Measurements from ENCODE around the gene CNKSR3. TPM values are rescaled to one million over a fixed set of nuclear protein-coding genes. Genes with fewer than 3 reads are reported as not detected.

CNKSR3 gene
- total RNA-seq, 1 experiment from 2014 or later = 14.7 TPM

GRCh38 chr6:154471609-154472362 lies 38.7 kb downstream of the CNKSR3 start:
- Histone ChIP-seq H3K9me3 (replicated peaks) (peaks cover 4% of the 10 kb centered on the region; the same call in 1 of the 2 replicates), H3K4me3 (no peak overlapping the region), H3K27ac (no peak overlapping the region), H3K36me3 (no peaks in the 10 kb centered on the region), H3K4me1 (replicated peaks) (peaks cover 12% of the 10 kb centered on the region), H3K27me3 (replicated peaks) (no peaks in the 10 kb centered on the region)
- DNase-seq (ENCODE audit: low read depth in 1 of 2, low spot score in 2 of 2) = no peak

DNA sequence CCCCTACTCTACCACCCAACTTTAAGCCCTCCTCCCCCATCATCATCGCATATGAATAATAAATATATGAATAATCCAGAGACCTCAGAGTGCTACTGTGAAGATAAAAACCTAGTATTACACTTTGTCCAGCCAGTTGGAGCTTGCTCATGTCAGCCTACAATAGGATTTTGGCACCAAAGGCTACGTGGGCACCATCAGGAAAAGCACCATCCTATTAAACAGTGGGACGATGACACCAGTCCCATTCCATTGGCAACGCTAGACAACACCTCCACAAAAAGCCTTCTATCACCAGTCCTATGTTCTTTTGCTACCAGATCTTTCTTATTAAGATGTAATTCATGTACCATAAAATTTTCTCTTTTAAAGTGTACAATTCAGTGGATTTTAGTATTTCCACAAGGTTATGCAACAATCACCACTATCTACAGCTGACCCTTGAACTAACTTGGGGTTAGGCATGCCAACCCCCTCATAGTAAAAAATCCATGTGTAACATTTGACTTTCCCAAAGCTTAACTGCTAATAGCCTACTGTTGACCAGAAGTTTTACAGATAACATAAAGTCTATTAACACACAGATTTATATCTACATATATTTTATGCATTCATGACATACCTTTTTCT lies 41.1 kb downstream of the CNKSR3 start:
- Histone ChIP-seq H3K4me3 (no peak overlapping the region), H3K4me1 (replicated peaks) (peaks cover 2% of the 10 kb centered on the region), H3K27me3 (replicated peaks) (no peaks in the 10 kb centered on the region), H3K9me3 (replicated peaks) (peaks cover 4% of the 10 kb centered on the region; the same call in 1 of the 2 replicates), H3K36me3 (no peaks in the 10 kb centered on the region), H3K27ac (no peak overlapping the region)
- no peak for DNase-seq (ENCODE audit: low read depth in 1 of 2, low spot score in 2 of 2)

GRCh38 chr6:154468760-154469159 lies 41.7 kb downstream of the CNKSR3 start:
- H3K9me3 ChIP-seq (replicated peaks) = peaks cover 4% of the 10 kb centered on the region; the same call in 1 of the 2 replicates

GRCh38 chr6:154466971-154467679 lies 43.4 kb downstream of the CNKSR3 start:
- H3K9me3 ChIP-seq (replicated peaks) = peaks cover 4% of the 10 kb centered on the region; the same call in 1 of the 2 replicates
- H3K4me1 ChIP-seq (replicated peaks) = peaks cover 6% of the 10 kb centered on the region
- no peaks in the 10 kb centered on the region for H3K27me3 ChIP-seq (replicated peaks)
- DNase-seq (ENCODE audit: low read depth in 1 of 2, low spot score in 2 of 2) = no peak
- no peak overlapping the region for H3K27ac ChIP-seq
- H3K36me3 ChIP-seq = no peaks in the 10 kb centered on the region
- H3K4me3 ChIP-seq = no peak overlapping the region

More at GRCh38 chr6:154468760-154469159, 41.7 kb downstream of the CNKSR3 start:
- Histone ChIP-seq H3K4me3 (no peak overlapping the region), H3K27ac (no peak overlapping the region), H3K4me1 (replicated peaks) (no peaks in the 10 kb centered on the region), H3K36me3 (no peaks in the 10 kb centered on the region), H3K27me3 (replicated peaks) (no peaks in the 10 kb centered on the region)
- no peak for DNase-seq (ENCODE audit: low read depth in 1 of 2, low spot score in 2 of 2)

DNA sequence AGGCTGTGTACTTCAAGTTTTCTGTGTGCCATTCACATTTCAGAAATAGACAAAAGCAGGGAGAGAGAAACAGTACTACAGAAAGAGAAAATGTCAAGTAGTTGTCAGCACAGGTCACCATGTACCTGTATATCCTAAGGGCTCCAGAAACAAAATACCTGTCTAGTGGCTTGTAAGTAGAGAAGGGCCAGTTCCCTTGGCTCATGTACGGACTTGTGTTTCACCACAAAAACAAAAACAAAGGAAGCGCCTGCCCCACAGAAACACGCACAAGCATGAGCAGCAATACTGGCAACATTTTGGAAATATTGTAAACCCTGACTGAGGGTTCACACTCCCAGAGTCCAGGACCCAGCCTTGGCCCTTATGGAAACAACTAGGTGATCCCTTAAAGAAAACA lies 44.3 kb downstream of the CNKSR3 start:
- no peak overlapping the region for H3K4me3 ChIP-seq
- no peaks in the 10 kb centered on the region for H3K27me3 ChIP-seq (replicated peaks)
- no peak for DNase-seq (ENCODE audit: low read depth in 1 of 2, low spot score in 2 of 2)
- peaks cover 4% of the 10 kb centered on the region; the same call in 1 of the 2 replicates for H3K9me3 ChIP-seq (replicated peaks)
- peaks cover 12% of the 10 kb centered on the region for H3K4me1 ChIP-seq (replicated peaks)
- no peak overlapping the region for H3K27ac ChIP-seq
- H3K36me3 ChIP-seq = no peaks in the 10 kb centered on the region

DNA sequence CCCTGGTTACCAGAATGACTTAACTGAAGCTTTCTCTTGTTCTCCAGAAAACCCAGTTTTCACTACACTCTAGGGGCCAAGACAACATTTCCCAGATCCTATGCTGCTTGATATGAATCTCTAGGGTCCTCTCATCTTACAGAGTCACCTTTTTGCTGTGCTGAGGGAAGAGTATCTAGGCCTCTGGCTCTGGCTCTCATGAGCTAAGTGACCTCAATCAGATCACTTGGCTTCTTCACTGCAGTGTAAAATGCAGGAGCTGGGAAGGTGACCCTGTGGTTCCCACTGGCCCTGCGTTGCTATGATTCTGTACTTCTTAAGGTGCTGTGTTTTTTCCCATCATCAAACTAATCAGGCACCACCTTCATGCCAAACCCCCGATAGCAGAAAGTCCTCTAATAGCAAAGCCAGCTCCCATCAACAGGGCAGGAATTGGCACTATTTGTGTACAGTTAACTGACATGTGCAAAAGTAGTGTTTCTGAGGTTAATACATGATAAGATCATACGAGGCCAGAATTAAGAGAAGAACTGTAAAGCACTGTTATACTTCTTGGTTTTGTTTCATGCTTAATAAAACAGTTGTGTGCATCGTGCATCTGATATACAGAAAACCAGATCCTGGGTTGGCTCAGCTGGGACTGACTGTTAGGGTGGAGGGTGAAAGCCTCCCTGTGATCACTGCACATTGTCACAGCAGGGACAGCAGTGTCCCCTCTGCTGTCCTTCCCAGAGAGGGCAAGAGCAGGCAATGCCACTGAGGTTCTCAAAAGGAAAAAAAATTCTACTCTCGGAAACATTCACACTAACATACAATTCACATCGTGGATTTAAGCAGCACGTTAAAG lies 46.7 kb downstream of the CNKSR3 start:
- no peak for DNase-seq (ENCODE audit: low read depth in 1 of 2, low spot score in 2 of 2)
- H3K4me3 ChIP-seq = no peak overlapping the region
- H3K9me3 ChIP-seq (replicated peaks) = no peaks in the 10 kb centered on the region
- no peaks in the 10 kb centered on the region for H3K27me3 ChIP-seq (replicated peaks)
- H3K27ac ChIP-seq = no peak overlapping the region
- H3K4me1 ChIP-seq (replicated peaks) = peaks cover 36% of the 10 kb centered on the region
- H3K36me3 ChIP-seq = no peaks in the 10 kb centered on the region

- H3K9me3 ChIP-seq (replicated peaks) = no peaks in the 10 kb centered on the region
- DNase-seq (ENCODE audit: low read depth in 1 of 2, low spot score in 2 of 2) = no peak
- H3K27me3 ChIP-seq (replicated peaks) = no peaks in the 10 kb centered on the region
- H3K4me3 ChIP-seq = no peak overlapping the region
- peaks cover 50% of the 10 kb centered on the region for H3K4me1 ChIP-seq (replicated peaks)
- no peaks in the 10 kb centered on the region for H3K36me3 ChIP-seq
- H3K27ac ChIP-seq = no peak overlapping the region
Measured at GRCh38 chr6:154462425-154462824, 48.1 kb downstream of the CNKSR3 start.

DNA sequence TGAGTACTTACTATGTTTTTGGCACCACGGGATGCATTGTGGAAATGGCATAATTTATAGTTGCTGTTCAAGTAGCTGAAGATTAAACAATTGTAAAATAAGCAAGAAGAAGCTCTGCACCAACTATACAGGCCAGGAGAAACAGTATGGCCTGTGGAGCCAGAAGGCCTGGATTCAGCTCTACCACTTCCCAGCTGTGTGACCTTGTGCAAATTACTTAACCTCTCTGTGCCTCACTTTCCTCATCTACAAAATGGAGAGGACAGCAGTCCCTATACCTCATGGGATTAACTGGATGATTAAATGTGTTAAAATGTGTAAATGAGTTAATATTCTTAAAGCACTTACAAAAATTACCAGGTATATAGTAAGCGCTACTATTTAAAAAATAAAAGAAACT lies 49.1 kb downstream of the CNKSR3 start:
- Histone ChIP-seq H3K36me3 (no peaks in the 10 kb centered on the region), H3K27ac (0 out of 2 replicates have a peak overlapping the region, but pooled peaks have one; percentile 49), H3K9me3 (replicated peaks) (no peaks in the 10 kb centered on the region), H3K4me3 (no peak overlapping the region), H3K4me1 (replicated peaks) (peaks cover 58% of the 10 kb centered on the region), H3K27me3 (replicated peaks) (no peaks in the 10 kb centered on the region)
- no peak for DNase-seq (ENCODE audit: low read depth in 1 of 2, low spot score in 2 of 2)

DNA sequence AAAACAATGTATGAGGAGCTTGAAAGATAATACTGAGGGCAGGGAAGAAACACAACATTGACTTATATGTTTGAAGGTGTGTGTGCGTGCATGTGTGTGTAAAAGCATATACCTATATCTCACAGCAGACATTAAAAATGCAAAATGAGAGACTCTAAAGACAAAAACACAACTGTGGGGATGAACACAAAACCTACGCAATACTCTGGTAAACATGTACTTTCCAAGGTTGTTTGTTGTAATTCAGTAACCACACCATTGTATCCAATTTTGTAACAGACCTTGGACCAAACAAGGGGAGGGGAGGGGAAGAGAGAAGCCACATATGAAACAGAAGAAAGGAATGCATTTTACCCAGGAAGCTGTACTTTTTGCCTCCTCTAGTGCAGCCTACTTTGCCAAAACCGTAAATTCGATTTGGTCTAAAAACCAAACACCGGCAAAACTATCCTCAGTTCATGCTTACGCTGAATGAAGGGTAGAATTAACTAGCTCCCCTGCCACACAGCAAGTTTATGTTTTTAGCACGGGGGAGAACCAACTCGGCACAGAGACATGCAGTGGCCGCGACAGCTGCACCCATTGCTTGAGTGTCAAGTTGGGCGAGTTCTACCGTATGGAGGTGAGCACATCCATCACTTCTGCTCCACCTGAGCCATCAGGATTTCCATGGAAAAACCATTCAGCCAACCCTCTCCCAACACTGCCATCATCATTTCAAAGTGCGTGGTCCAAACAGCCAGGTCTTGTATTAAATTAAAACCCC lies 50.0 kb downstream of the CNKSR3 start:
- Histone ChIP-seq H3K9me3 (replicated peaks) (no peaks in the 10 kb centered on the region), H3K27ac (peak overlapping the region; percentile 49), H3K36me3 (no peaks in the 10 kb centered on the region), H3K4me1 (replicated peaks) (peaks cover 58% of the 10 kb centered on the region), H3K27me3 (replicated peaks) (no peaks in the 10 kb centered on the region), H3K4me3 (no peak overlapping the region)
- peak; percentile 52 to 87 for DNase-seq (ENCODE audit: low read depth in 1 of 2, low spot score in 2 of 2)

GRCh38 chr6:154459513-154459912 lies 51.0 kb downstream of the CNKSR3 start:
- Histone ChIP-seq H3K4me3 (no peak overlapping the region), H3K9me3 (replicated peaks) (no peaks in the 10 kb centered on the region), H3K27me3 (replicated peaks) (no peaks in the 10 kb centered on the region), H3K27ac (no peak overlapping the region), H3K36me3 (no peaks in the 10 kb centered on the region), H3K4me1 (replicated peaks) (peaks cover 58% of the 10 kb centered on the region)
- no peak for DNase-seq (ENCODE audit: low read depth in 1 of 2, low spot score in 2 of 2)

- DNase-seq (ENCODE audit: low read depth in 1 of 2, low spot score in 2 of 2) = no peak
- Histone ChIP-seq H3K4me1 (replicated peaks) (peaks cover 59% of the 10 kb centered on the region), H3K27ac (no peak overlapping the region), H3K36me3 (no peaks in the 10 kb centered on the region), H3K27me3 (replicated peaks) (no peaks in the 10 kb centered on the region), H3K4me3 (no peak overlapping the region), H3K9me3 (replicated peaks) (no peaks in the 10 kb centered on the region)
Measured at GRCh38 chr6:154458565-154459470, 51.7 kb downstream of the CNKSR3 start.

DNA sequence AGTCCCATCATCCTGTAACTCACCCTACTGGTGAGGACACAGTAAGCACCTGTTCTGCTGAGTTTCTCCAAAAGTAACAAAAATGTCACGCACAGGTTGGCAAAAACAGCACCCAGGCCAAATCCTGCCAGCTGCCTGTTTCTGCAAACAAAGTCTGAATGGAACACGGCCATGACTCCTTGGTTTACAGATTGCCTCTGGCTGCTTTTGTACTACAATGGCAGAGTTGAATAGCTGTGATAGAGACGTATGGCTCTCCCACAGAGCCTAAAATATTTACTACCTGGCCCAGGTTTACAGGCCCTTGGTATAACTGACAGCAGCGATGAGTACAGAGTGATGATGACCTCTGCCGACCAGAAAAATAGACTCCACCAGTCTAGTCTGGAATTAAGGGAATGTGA lies 52.6 kb downstream of the CNKSR3 start:
- DNase-seq (ENCODE audit: low read depth in 1 of 2, low spot score in 2 of 2) = peak in 1 of 2 experiments; percentile 33
- no peaks in the 10 kb centered on the region for H3K9me3 ChIP-seq (replicated peaks)
- H3K27ac ChIP-seq = no peak overlapping the region
- H3K4me1 ChIP-seq (replicated peaks) = peaks cover 68% of the 10 kb centered on the region
- no peaks in the 10 kb centered on the region for H3K36me3 ChIP-seq
- no peaks in the 10 kb centered on the region for H3K27me3 ChIP-seq (replicated peaks)
- no peak overlapping the region for H3K4me3 ChIP-seq

Data from SJSA1 (cell line).